Measurements from ENCODE around the gene PPP1R3D.

PPP1R3D gene

GRCh38 chr20:59939052-59939878 lies 840 bp downstream of the PPP1R3D start:
- TF ChIP-seq CTCF (conservative IDR thresholded peaks at IDR 0.05) = no peak
- H3K27ac ChIP-seq = peak overlapping the region; percentile 98

- H3K27ac ChIP-seq = peak overlapping the region; percentile 98
- TF ChIP-seq CTCF (conservative IDR thresholded peaks at IDR 0.05) = no peak
These were observed 1.4 kb downstream of the PPP1R3D start for GRCh38 chr20:59938696-59939051.

- TF ChIP-seq CTCF (conservative IDR thresholded peaks at IDR 0.05) = no peak
- peak overlapping the region; percentile 98 for H3K27ac ChIP-seq
These were observed 1.9 kb downstream of the PPP1R3D start for GRCh38 chr20:59938221-59938620.

- no peak for TF ChIP-seq CTCF (conservative IDR thresholded peaks at IDR 0.05)
- H3K27ac ChIP-seq = peak overlapping the region; percentile 98
These were observed 3.0 kb downstream of the PPP1R3D start for GRCh38 chr20:59937150-59937549.

- no peak for TF ChIP-seq CTCF (conservative IDR thresholded peaks at IDR 0.05)
- peak overlapping the region; percentile 98; the same call in 1 of the 2 replicates for H3K27ac ChIP-seq
These were observed 3.7 kb downstream of the PPP1R3D start for GRCh38 chr20:59936409-59936808.

GRCh38 chr20:59935457-59936185 lies 4.5 kb downstream of the PPP1R3D start:
- peak overlapping the region; percentile 98; the same call in 1 of the 2 replicates for H3K27ac ChIP-seq
- no peak for TF ChIP-seq CTCF (conservative IDR thresholded peaks at IDR 0.05)

- H3K27ac ChIP-seq = peak overlapping the region; percentile 93
These were observed 6.1 kb downstream of the PPP1R3D start for GRCh38 chr20:59933849-59934585.

More at GRCh38 chr20:59933849-59934585, 6.1 kb downstream of the PPP1R3D start:
- TF ChIP-seq CTCF (conservative IDR thresholded peaks at IDR 0.05) = peak; percentile 99

Data from VCaP (cell line).